Measurements from ENCODE around the gene FAM185A.

DNA sequence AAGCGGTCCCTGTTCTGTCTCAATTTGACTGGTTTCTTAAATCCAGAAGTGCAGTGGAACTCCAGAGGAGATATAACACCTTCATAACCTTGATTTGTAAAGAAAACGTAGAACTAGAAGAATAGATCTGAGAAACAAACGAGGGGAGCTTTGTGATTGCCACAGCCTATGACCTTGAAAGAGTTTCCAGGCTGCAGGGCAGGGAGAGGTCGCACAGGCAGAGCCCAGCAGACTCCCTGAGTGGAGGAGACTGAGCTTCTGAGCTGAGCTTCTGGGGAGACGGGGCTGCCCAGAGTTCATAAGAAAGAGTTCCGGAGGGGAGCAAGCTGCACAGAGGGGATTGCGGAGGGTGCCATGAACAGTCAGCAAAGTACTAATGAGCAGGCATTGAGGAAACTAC lies 57.8 kb downstream of the FAM185A start:
- TF ChIP-seq, protein P1, sequence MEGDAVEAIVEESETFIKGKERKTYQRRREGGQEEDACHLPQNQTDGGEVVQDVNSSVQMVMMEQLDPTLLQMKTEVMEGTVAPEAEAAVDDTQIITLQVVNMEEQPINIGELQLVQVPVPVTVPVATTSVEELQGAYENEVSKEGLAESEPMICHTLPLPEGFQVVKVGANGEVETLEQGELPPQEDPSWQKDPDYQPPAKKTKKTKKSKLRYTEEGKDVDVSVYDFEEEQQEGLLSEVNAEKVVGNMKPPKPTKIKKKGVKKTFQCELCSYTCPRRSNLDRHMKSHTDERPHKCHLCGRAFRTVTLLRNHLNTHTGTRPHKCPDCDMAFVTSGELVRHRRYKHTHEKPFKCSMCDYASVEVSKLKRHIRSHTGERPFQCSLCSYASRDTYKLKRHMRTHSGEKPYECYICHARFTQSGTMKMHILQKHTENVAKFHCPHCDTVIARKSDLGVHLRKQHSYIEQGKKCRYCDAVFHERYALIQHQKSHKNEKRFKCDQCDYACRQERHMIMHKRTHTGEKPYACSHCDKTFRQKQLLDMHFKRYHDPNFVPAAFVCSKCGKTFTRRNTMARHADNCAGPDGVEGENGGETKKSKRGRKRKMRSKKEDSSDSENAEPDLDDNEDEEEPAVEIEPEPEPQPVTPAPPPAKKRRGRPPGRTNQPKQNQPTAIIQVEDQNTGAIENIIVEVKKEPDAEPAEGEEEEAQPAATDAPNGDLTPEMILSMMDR (IDR thresholded peaks at IDR 0.05), result no peak
- TF ChIP-seq POLR2AphosphoS5 (IDR thresholded peaks at IDR 0.05) (no peak), EP300 (IDR thresholded peaks at IDR 0.05) (no peak), POLR2A (IDR thresholded peaks at IDR 0.05; ENCODE audit: low read depth) (no peak)
